Central memory CD4-positive, alpha-beta T cell (primary cell): ENCODE results near the gene ZNF506.
"Not testable (repeated sequence)": the region's sequence is repeated elsewhere in the genome, so short reads cannot be mapped to it uniquely, and the experiment has no call there.

ENCODE experiments used
- DNase-seq: peaks from one replicate; pipeline ENCODE4 v3.0.0; 2022

ZNF506 gene

DNA sequence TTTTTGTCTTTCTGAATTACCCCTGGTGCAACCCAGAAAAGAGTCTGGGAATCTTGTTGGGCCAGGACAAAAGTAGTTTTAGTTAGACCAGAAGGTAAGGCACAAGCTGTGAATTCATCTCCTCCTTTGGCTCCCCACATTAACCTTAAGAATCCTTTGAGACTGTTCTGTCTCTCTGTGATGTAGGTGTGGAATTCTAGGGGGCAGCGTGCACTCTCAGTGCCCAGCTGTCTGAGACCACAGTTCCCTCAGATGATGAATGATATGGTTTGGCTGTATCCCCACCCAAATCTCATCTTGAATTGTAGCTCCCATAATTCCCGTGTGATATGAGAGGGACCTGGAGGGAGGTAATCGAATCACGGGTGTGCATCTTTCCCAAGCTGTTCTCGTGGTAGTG is 43.9 kb downstream of the ZNF506 start:
- DNase-seq = no peak

DNA sequence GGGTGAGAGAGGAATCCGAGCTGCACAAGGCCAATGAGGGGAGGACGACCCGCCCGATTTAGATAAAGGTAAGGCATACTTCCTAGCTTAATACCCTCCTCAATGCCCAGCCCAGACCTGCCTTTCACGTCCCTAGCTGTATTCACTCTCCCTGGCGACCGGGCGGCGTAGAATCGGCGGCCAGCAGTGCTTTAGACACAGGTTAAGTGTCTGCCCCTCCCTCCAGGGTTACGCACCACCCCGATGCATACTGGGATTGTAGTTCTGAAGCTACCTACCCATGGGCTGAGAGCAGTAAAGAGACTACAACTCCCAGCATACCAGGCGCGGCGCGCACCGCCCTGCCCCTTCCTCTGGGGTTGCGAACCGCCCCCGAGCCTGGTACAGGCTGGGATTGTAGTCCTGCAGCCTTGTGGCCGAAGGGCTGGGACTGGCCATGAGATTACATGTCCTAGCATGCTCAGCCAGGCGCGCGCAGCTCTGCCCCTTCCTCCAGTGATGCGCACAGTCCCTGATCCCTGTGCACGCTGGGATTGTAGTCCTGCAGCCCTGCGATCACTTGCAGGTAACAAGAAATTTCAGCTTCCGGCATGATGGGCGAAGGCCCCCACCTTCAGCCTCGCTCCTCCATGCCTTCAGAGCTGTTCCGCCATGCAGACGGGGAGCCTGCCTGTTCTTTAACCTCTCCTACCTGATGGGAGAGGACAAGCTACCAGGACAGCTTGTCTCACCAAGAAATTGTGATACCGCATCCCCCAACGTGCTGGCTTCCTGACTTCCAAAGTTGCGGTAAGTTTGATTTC is 45.1 kb downstream of the ZNF506 start:
- peak; percentile 90 for DNase-seq

DNA sequence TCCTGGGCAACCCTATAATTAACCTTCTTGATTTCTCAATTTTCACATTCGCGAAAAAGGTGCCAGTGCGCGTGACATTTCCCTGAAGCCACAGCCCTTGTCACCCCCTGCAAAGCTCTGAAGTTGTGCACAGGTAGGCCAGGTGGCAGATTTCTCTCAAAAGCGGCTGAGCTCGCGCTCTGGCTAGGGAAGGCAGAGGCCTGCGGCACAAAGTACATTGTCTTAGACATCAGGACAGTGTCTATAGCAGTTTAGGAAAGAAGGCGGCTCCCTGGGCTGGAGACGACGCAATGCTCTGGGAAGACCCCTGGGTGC is 45.7 kb downstream of the ZNF506 start:
- no peak for DNase-seq

DNA sequence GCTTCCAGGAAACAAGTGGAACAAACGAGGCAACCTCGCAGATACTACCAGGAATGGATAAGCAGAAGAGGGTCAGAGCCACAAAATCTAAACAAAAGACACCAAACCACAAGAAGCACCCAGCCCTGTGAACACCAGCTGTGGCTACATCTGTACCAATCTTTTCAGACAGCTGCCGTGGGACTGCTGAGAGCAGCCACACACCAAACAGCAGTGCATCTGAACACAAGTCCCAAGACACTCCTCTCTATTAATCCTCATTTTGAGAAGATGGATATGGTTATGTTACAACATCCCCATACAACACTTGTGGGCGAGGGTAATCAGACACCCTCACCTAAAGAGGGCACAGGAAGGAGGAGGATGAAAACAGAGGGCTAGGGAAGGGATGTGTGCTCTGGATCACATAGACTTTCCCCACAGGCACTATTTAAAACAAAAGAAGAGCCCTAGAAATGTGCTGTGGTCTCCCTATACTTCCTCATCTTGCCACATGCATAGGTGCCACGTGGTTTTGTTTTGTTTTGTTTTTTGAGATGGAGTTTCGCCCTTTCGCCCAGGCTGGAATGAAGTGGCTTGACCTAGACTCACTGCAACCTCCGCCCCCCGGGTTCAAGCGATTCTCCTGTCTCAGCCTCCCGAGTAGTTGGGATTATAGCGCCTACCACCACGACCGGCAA is 47.1 kb downstream of the ZNF506 start:
- no peak for DNase-seq

DNA sequence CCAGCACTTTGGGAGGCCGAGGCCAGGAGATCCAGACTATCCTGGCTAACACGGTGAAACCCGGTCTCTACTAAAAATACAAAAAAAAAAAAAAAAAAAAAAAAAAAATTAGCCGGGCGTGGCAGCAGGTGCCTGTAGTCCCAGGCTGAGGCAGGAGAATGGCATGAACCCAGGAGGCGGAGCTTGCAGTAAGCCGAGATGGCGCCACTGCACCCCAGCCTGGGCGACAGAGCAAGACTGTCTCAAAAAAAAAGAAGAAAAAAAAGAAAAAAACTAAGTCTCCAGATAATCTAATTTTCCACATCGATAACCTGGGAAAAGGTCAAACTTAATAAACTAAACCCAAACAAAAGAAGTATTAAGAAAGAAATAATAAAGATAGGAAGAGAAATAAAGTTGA is 49.6 kb downstream of the ZNF506 start:
- not testable (repeated sequence) for DNase-seq

DNA sequence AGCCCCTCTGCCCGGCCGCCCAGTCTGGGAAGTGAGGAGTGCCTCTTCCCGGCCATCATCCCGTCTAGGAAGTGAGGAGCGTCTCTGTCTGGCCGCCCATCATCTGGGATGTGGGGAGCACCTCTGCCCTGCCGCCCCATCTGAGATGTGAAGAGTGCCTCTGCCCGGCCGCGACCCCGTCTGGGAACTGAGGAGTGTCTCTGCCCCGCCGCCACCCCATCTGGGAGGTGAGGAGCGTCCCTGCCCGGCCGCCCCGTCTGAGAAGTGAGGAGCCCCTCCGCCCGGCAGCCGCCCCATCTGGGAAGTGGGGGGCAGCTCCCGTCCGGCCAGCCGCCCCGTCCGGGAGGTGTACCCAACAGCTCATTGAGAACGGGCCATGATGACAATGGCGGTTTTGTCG is 51.6 kb downstream of the ZNF506 start:
- not testable (repeated sequence) for DNase-seq

DNA sequence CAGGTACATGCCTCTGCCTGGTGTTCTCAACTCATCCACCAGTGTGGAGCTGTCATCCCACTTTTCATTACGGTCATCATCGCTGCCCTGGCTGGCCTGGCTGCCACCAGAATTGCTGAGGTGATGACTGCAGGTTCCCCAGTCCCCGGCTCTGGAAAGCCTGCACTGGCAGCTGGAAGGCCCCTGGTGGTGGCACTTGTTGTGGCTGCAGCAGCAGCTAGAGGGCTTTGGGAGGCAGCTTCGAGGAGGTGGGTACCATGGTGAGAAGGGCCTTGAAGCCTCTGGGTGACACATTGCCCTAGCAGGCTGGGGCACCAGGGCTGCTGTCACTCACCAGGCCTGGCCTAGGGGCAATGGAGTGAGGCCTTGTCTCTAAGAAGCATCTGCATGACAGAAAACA is 63.4 kb downstream of the ZNF506 start:
- no peak for DNase-seq

DNA sequence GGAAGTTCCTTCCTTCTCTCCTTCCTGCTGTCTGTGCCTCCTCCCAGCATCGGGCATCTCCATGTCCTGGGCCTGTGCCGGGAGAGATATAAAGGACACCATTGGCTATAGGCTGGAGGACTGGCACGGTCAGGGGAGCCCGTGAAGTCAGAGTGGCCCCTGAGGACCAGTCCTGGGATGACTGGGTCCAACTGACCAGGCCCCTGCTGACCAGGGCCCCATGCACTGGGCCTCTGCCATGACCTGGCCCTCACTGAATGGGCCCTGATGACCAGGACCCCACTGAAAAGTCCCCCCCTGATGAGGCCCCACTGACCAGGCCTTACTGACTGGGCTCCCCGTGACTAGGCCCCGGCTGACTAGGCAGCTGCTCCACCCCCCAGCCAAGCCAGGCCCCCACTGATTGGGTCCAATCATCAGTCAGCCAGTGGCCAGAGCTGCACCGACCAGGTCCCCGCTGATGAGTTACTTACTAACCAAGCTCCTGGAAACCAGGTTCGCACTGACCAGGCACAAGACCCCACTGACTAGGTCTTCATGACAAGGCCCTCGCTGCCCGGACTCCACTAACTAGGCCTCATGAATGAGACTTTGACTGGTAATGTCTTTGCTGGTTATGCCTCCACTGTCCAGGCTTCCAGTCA is 68.7 kb downstream of the ZNF506 start:
- no peak for DNase-seq

DNA sequence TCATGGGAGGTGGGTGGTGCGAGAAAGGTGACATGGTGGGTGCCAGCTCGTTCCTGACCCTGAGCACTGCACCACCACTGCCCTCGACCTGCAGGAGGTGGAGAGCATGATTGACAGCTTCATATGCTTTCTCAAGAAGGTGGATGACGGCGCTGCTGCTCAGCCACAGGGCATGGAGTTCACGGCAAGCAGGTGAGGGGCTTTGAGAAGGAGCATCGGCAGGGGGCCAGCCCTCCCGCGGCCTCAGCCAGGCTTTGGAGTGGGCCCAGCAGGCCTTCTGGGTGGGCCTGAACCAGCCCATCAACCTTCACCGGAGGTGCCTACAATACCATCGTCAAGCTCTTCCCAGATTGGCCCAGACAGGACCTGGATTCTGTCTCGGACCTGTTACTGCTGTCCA is 69.7 kb downstream of the ZNF506 start:
- no peak for DNase-seq

DNA sequence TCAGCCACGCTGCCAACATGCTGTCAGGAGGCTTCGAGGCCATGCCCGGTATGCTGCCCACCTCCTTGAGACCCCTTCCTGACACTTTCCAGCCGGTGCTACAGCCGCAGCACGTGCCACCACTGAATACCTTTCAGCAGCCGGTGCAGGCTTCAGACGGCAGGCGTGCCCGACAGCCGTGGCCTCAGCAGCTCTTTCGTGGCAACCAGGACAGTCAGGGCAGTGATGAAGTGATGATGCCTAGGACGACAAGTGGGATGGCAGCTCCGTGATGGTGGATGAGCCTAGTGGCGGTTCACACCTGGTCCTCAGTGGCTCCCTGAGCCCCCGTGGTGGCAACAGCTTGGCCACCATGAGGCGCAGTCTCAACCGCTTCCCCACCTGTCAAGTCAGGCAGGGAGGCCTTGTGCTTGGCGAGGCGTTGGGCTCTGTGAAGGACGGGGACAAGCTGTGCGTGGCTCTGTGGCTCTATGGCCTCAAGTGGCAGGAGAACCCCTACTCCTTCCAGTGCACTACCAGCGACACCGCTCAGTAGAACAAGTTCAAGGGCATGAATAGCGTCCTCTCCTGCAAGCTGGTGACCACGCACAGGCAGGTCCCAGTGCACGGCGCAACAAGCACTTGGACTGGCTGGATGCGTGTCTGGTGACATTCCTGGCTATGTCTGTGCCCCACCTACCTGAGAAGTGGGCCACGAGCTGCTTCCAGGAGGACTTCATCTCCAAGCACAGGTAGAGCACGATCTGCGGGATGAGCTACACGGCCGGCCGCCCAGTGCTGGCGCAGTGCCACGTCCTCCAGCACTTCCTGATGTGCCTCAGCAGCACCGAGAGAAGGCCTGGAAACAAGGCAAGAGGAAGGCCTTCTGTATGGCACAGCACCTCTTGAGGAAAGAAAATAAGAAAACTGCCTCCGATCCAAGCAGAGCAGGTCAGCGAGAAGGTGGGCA is 70.4 kb downstream of the ZNF506 start:
- DNase-seq = no peak

DNA sequence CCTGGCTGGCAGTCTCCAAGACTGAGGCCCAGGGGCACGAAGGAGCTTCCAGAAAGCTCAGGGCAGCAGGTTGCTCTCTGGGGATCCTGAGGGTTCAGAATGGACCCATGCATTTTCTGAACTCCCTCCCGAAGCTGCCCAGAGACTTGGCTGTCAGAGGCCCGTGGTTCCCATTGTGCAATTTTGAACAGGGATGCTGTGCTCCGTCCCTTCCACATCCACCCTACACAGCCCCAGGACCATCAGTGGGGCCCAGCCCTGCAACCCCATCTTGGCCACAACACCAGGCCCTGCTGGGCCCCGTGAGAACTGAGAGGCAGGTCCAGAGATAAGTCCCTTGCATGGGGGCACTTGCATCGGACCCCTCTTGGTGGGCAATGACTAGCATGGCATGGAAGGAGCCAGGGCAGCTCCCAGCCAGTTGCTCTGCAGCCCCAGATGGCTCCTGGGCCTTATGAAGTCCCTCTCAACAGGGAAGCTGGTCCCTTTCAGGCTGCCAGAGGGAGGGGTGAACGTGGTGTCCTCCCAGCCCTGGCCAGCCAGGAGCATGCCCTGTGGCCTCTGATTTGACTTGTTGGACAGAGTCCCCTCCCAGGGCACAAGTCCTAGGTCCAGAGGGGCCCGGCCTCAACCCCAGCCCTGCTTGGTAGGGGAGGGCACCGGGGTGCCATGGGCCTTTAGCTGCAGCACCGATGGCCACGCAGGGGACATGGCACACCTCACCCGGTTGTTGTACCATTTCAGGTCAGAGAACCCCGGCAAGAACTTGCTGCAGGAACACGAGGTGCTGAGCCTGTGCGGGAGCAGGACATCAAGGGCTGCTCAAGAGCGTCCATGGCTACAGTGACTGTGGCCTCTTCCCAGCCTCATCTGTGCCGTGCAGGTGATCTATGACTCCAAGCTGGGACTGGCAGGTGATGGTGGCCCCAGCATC is 71.4 kb downstream of the ZNF506 start:
- DNase-seq = no peak

DNA sequence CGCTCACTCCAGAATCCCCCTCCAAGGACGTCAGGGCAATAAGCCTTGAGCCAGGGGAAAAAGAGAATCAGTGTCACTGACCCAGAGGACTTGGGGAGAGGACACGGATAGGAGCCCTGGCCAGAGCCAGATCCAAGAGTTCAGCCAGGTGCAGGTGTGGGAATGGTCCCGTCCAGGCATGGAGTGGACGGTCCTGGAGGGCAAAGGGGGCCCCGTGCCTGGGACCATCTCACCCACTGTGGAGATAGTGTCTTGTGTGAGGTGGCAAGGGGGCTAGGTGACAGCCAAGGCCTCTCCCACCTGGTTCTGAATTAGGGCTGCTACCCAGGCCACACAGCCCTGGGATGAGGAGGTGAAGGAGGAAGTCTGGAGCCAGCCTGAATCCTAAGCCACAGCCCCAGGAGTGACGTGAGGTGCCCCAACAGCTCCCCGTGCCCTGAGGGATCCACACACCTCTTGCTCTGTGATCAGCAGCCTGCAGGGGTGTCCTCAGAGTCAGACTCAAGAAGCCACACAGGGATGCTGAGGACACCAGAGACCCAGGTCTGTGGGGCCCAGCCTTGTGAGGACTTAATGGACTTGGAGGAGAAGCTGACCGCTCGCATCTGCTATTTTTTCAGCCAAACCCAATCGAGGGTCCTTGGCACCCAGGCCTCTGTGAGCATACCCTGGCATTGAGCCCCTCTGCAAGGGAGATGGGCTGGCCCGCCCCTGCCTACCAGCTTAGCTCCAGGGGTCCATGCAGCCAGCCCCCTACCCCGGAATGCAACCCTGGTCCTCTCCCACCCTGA is 72.2 kb downstream of the ZNF506 start:
- no peak for DNase-seq

DNA sequence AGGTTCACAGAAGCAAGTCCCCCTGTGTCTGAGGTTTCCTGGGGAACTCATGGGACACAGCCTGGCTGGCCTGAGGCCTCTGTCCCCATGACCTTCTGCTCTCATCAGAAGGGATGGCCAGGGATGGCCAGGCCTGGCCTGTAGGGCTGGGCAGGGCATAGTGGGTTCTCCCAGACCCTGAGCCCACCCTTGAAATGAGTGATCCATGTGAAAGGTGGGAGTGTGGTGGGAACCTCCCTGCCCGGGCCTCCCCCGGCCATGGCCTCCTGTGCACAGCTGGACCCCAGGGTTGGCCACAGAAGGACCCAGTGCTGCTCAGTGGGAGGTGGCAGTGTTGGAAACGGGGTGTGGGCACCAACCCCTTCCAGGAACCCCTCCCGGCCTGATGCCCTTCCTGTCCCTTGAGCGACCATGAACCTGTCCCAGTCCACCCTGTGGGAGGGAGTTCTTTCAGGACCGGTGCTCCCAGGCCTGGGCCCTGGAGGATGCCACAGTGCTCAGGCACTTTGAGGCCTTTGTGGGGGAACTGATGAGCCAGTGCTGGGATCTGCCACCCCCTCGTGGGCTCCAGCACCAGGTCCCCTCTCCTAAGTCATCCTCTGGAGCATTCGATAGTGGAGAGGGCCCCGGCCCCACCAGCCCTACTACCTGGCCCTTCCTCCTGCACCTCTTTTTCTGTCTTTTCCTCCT is 73.2 kb downstream of the ZNF506 start:
- DNase-seq = no peak

DNA sequence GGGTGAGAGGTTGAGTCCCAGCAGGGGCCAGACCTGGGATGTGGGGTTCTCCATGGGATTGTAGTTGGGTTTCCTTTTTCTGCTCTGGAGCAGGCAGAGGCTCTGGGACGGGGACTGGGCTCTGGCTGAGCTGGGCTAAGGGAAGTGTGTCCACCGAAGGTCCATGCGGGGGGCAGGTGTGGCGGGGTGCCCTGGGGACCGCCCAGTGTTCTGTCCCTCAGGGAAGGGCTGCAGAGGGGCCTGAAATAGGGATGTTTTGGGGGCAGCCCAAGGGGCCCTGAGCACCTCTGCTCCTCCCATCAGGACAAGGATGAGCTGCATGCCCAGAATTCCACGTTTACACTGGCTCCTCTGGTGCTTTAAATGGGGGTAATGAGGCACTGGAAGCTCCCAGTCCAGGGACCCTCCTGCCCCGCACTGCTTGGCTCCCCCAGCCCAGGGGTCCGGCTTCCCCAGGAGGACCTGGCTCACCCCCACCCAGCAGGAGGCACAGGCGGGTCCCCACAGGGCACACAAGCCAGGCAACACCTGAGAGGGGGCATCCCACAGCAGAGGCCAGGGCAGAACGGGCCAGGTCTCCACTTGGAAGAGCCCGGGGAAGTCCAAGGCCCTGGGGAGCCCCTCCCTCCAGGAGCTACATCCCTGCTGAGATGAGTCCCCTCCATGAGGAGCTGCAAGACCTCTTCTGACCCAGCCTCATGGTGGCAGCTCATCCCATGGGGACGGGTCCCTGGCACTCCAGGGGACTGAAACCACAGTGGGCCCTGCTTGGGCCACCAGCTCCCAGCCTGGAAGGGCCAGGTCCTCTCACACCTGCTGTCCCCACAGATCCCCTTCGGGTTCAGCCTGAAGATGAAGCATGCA is 74.0 kb downstream of the ZNF506 start:
- DNase-seq = no peak

DNA sequence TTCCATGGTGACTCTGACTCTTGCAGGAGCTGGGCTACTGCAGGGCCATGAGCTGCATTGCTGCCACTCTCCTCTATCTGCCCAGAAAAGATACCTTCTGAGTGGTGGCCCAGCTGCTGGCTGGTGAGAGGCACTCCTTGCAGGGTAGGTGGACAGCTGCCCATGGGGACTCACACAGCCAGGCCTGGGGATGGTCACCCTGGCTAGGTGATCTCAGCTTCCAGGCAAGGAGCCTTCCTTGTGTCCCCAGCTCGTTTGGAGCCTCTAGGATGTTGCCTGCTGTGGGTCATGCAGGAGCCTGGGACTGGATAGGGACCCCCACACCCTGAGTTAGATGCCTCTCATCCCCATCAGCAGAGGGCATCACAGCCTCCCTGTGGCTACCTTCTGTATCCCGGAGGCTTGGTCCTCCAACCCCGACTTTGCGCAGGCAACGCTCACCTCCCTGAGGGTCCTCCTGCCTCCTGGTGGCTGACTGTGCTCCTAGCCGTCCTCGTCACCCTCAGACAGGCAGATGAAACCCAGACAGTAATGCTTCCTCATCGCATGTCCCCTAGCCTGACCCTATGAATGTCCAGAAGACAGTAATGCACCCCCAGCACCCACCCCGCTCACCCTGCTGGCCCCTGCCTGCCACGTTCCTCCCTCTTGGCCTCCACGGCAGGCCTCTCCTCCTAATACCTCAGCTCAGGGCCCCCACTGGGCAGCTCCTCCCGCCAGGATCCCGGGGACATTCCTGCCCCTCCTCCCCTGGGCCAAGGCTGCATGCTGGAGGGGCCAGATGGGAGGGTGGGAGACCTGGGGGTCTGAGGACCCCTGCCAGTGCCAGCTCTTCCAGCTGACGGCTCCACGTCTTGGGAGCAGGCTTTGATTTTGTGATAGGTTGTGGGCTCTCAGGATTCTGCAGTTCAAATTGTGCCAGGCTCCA is 75.0 kb downstream of the ZNF506 start:
- no peak for DNase-seq

DNA sequence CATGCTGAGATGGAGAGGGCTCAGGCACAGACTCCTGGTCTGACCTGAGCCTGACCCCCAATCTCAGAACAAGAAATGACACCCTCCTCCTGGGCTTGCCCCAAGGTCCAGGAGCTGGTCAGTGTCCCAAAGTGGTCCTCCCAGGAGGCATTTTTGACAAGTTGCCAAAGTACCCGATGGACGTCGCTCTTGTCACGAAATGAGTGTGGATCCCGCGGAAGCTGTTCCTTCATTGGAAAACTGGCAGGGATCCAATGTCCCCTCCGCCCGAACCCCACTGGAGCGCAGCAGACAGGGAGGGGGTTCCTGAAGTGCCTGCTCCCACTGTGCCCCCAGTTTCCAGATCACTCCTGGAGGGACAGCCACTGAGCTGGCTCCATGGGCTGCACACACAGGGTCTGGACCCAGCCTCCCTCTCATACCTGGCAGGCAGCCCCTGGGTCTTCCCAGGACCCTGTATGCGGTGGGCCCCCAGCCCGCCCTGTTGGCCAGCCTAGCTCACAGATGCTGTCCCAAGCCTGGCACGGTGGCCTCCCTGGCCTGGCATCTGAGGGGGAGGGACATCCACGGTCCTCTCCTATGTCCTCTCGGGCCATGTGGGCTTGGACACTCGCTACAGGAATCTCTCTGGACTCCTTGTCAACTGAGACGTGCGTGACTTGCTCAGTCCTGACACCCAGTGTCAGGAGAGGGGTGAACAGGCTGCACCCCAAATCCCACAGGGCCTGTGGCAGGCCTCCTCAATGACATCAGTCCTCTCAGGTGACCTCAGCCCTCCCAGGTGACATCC is 75.9 kb downstream of the ZNF506 start:
- DNase-seq = no peak

DNA sequence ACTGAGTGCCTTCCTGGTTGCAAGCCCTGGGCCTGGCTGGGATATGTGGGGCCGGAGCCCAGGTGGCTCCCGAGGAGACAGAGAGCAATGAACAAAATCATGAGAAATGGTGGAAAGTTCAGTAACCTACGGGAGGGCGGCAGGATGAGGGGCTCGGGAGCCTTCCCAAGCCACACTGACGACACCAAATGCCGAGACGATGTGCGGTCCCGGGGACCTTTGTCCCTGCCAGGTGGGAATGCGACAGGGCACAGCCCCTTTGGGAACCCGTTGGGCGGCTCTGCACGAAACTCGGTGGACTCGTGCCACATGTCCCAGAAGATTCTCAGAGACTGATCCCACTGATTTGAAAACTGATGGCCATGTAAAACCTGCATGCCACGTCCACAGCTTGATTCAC is 76.9 kb downstream of the ZNF506 start:
- DNase-seq = no peak
